Retinal pigment epithelial cell (primary cell): ENCODE data around the gene DMGDH.

Experiments
- DNase-seq: peaks from one replicate; pipeline ENCODE4 v3.0.0-alpha.2; 2010; ENCODE audit warnings: low read depth
- H3K4me3 ChIP-seq: 2 replicates; pipeline ENCODE4 v1.5.1; 2011; ENCODE audit warnings: mild to moderate bottlenecking, low read length, control low read depth, moderate library complexity
- CTCF ChIP-seq: conservative IDR thresholded peaks from 2 replicates; pipeline ENCODE4 v1.5.1; 2011; ENCODE audit warnings: low read depth, low read length, control low read depth, inconsistent platforms

DMGDH gene

GRCh38 chr5:79047199-79047598 is 22.3 kb downstream of the DMGDH start:
- H3K4me3 ChIP-seq, result no peak overlapping the region
- DNase-seq, result no peak
- no peak for TF ChIP-seq CTCF

GRCh38 chr5:79042188-79042587 is 27.3 kb downstream of the DMGDH start:
- TF ChIP-seq CTCF, result no peak
- H3K4me3 ChIP-seq, result no peak overlapping the region
- DNase-seq, result no peak

GRCh38 chr5:79036769-79037168 is 32.7 kb downstream of the DMGDH start:
- TF ChIP-seq CTCF, result no peak
- no peak for DNase-seq
- H3K4me3 ChIP-seq, result no peak overlapping the region

GRCh38 chr5:79035237-79035636 is 34.2 kb downstream of the DMGDH start:
- H3K4me3 ChIP-seq, result no peak overlapping the region
- no peak for TF ChIP-seq CTCF
- DNase-seq, result no peak

- no peak for DNase-seq
- no peak for TF ChIP-seq CTCF
- H3K4me3 ChIP-seq, result no peak overlapping the region
Observed at GRCh38 chr5:79032782-79033181, 36.7 kb downstream of the DMGDH start.

- TF ChIP-seq CTCF, result no peak
- H3K4me3 ChIP-seq, result no peak overlapping the region
- no peak for DNase-seq
Observed at GRCh38 chr5:79032031-79032695, 37.3 kb downstream of the DMGDH start.

- DNase-seq, result no peak
- TF ChIP-seq CTCF, result no peak
- no peak overlapping the region for H3K4me3 ChIP-seq
Observed at GRCh38 chr5:79031485-79031867, 38.0 kb downstream of the DMGDH start.
